Measurements from ENCODE around the gene MIA2. TPM values are rescaled to one million over a fixed set of nuclear protein-coding genes. Genes with fewer than 3 reads are reported as not detected.

Gene MIA2
- total RNA-seq, 2 donors from 2014 or later = 16.8 to 26.5 TPM

DNA sequence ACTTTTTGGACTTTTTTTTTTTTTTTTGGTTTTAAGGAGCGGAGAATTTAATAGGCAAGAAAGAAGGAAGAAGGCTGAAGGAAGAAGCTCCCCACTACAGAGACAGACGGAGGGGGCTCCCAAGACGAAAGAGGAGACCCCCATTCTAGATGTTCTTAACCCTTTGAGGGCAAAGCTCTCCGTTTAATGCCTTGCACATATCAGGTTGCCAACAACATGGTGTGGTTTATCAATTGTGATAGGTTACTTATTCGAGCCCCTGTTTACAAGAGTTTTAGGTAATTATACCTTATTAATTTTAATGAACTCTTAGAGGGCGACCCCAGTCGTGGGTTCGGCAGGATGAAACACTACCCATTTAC lies 199.7 kb downstream of the MIA2 start:
- Histone ChIP-seq H3K27ac (ENCODE audit: low read depth, low read length) (peak overlapping the region; percentile 90), H3K4me3 (ENCODE audit: low read length) (peak overlapping the region; percentile 95), H3K36me3 (ENCODE audit: control insufficient read depth, insufficient read depth, low read length) (no peaks in the 10 kb centered on the region), H3K27me3 (ENCODE audit: control insufficient read depth, insufficient read depth, low read length, poor library complexity, severe bottlenecking) (no peaks in the 10 kb centered on the region), H3K4me1 (ENCODE audit: control insufficient read depth, insufficient read depth, low read length) (peaks cover 5% of the 10 kb centered on the region), H3K9me3 (ENCODE audit: control insufficient read depth, low read length) (no peaks in the 10 kb centered on the region), H3K9ac (ENCODE audit: extremely low read depth, low read length, poor library complexity, severe bottlenecking) (peak overlapping the region; percentile 72)
- Mint-ChIP-seq H3K27ac (peak overlapping the region; percentile 97), H3K4me1 (peaks cover 23% of the 10 kb centered on the region), H3K4me3 (peak overlapping the region; percentile 95), H3K9me3 (no peaks in the 10 kb centered on the region), H3K36me3 (ENCODE audit: low read depth) (no peaks in the 10 kb centered on the region), H3K27me3 (ENCODE audit: insufficient read depth) (peaks cover 2% of the 10 kb centered on the region)
- TF ChIP-seq, protein P1, sequence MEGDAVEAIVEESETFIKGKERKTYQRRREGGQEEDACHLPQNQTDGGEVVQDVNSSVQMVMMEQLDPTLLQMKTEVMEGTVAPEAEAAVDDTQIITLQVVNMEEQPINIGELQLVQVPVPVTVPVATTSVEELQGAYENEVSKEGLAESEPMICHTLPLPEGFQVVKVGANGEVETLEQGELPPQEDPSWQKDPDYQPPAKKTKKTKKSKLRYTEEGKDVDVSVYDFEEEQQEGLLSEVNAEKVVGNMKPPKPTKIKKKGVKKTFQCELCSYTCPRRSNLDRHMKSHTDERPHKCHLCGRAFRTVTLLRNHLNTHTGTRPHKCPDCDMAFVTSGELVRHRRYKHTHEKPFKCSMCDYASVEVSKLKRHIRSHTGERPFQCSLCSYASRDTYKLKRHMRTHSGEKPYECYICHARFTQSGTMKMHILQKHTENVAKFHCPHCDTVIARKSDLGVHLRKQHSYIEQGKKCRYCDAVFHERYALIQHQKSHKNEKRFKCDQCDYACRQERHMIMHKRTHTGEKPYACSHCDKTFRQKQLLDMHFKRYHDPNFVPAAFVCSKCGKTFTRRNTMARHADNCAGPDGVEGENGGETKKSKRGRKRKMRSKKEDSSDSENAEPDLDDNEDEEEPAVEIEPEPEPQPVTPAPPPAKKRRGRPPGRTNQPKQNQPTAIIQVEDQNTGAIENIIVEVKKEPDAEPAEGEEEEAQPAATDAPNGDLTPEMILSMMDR (conservative IDR thresholded peaks at IDR 0.05) = no peak
- WGBS, 2 experiments (ENCODE audit: insufficient coverage in 1 of 2, insufficient read length in 1 of 2) = 39% methylated on average over 8 of the region's 8 CpGs; no CpG with 5 or more reads in 1 of the 2 experiments
- DNase-seq = no peak

DNA sequence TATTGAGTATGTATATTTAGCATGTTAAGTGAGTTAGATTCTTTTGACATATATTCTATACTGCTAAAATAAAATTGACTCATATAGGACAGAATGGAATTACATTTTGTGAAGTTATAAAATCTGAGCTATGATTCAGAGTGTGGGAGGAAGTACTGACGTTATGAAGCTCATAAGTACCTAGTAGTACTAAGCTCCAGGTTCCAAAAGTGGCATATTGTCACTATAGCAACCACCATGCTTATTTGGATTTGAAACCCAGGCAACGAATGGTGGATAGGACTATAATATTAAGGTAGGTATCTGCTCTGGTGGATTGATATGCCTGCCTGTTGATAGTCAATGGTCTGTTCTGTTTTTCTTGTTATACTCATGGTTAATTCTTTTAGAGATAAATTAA lies 200.7 kb downstream of the MIA2 start:
- H3K27me3 Mint-ChIP-seq (ENCODE audit: insufficient read depth) = peaks cover 2% of the 10 kb centered on the region
- H3K27ac Mint-ChIP-seq = no peak overlapping the region
- 93 to 100% methylated on average over 1 to 2 of the region's 2 CpGs for whole genome bisulfite sequencing, 2 experiments (ENCODE audit: insufficient coverage in 1 of 2, insufficient read length in 1 of 2)

DNA sequence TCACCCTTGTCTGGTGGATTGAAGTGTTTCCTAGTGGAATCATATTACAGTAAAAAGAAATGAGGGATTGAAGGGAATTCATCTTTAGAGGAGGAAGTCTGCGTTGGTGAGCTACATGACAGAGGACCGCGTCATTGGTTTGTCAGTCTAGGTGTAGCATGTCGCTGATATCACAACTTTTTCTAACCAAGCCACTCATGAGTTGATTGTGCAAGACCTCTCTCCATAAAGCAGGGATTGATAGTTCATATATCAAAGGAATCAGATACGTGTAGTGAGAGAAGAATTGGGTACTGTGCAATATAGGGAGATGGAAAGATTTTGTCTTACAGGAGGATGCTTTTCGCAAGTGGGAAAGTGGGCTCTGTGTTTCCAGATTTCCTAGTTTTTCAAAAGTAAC lies 201.5 kb downstream of the MIA2 start:
- H3K4me1 Mint-ChIP-seq = peaks cover 18% of the 10 kb centered on the region
- no peak overlapping the region for H3K4me3 Mint-ChIP-seq
- no peak overlapping the region for H3K4me3 ChIP-seq (ENCODE audit: low read length)
- no peak overlapping the region for H3K27ac Mint-ChIP-seq
- H3K9me3 ChIP-seq (ENCODE audit: control insufficient read depth, low read length) = no peaks in the 10 kb centered on the region
- no peak overlapping the region for H3K9ac ChIP-seq (ENCODE audit: extremely low read depth, low read length, poor library complexity, severe bottlenecking)
- no peaks in the 10 kb centered on the region for H3K9me3 Mint-ChIP-seq
- H3K27me3 ChIP-seq (ENCODE audit: control insufficient read depth, insufficient read depth, low read length, poor library complexity, severe bottlenecking) = no peaks in the 10 kb centered on the region
- TF ChIP-seq, protein P1 (conservative IDR thresholded peaks at IDR 0.05) = no peak
- no peak for DNase-seq
- no peak overlapping the region for H3K27ac ChIP-seq (ENCODE audit: low read depth, low read length)
- H3K36me3 ChIP-seq (ENCODE audit: control insufficient read depth, insufficient read depth, low read length) = no peaks in the 10 kb centered on the region
- H3K36me3 Mint-ChIP-seq (ENCODE audit: low read depth) = no peaks in the 10 kb centered on the region
- WGBS, 2 experiments (ENCODE audit: insufficient coverage in 1 of 2, insufficient read length in 1 of 2) = 80 to 88% methylated on average over 5 to 6 of the region's 6 CpGs
- H3K27me3 Mint-ChIP-seq (ENCODE audit: insufficient read depth) = peaks cover 2% of the 10 kb centered on the region
- H3K4me1 ChIP-seq (ENCODE audit: control insufficient read depth, insufficient read depth, low read length) = peaks cover 5% of the 10 kb centered on the region

More for the DNA sequence above, 200.7 kb downstream of the MIA2 start:
- no peak for DNase-seq
- Mint-ChIP-seq H3K36me3 (ENCODE audit: low read depth) (no peaks in the 10 kb centered on the region), H3K9me3 (no peaks in the 10 kb centered on the region), H3K4me1 (peaks cover 23% of the 10 kb centered on the region), H3K4me3 (no peak overlapping the region)
- Histone ChIP-seq H3K9ac (ENCODE audit: extremely low read depth, low read length, poor library complexity, severe bottlenecking) (no peak overlapping the region), H3K9me3 (ENCODE audit: control insufficient read depth, low read length) (no peaks in the 10 kb centered on the region), H3K36me3 (ENCODE audit: control insufficient read depth, insufficient read depth, low read length) (no peaks in the 10 kb centered on the region), H3K27me3 (ENCODE audit: control insufficient read depth, insufficient read depth, low read length, poor library complexity, severe bottlenecking) (no peaks in the 10 kb centered on the region), H3K4me1 (ENCODE audit: control insufficient read depth, insufficient read depth, low read length) (peaks cover 5% of the 10 kb centered on the region), H3K27ac (ENCODE audit: low read depth, low read length) (no peak overlapping the region), H3K4me3 (ENCODE audit: low read length) (no peak overlapping the region)
- TF ChIP-seq, protein P1 (conservative IDR thresholded peaks at IDR 0.05) = no peak

Other genes with a start within 250 kb of the MIA2 start
- 10 to 100 TPM; 58.5 to 89.7 TPM for gene SEC23A, start 130.7 kb upstream of the MIA2 start, total RNA-seq
- gene GEMIN2, start 119.6 kb upstream of the MIA2 start, total RNA-seq = 10 to 100 TPM; 35.2 to 41.7 TPM
- gene TRAPPC6B, start 63.6 kb upstream of the MIA2 start, total RNA-seq = 10 to 100 TPM; 24.5 to 27.2 TPM
- 100 to 1,000 TPM; 122 to 148 TPM for gene PNN, start 58.7 kb upstream of the MIA2 start, total RNA-seq
- gene FBXO33, start 198.5 kb downstream of the MIA2 start, total RNA-seq = 10 to 100 TPM; 10.2 to 12.8 TPM